Testis (tissue), 2 donors: ENCODE results near the gene TAX1BP1.

Experiments used
- POLR2A ChIP-seq: fragments of 450-650 bp; IDR thresholded peaks from one replicate; pipeline ENCODE4 v1.6.1; 2017; ENCODE audit warnings: antibody characterized with exemption, mild to moderate bottlenecking, moderate library complexity
- TF ChIP-seq, protein P1 (sequence below), 3 experiments: fragments of 450-650 bp in 2 of 3; fragments of 200-600 bp in 1 of 3; sonication (generic) in 1 of 3; IDR thresholded peaks; one replicate each; pipeline ENCODE4 v1.5.1; 2016 to 2019; ENCODE audit warnings: antibody characterized with exemption in 3 of 3, mild to moderate bottlenecking in 2 of 3, moderate library complexity in 1 of 3

DNA sequence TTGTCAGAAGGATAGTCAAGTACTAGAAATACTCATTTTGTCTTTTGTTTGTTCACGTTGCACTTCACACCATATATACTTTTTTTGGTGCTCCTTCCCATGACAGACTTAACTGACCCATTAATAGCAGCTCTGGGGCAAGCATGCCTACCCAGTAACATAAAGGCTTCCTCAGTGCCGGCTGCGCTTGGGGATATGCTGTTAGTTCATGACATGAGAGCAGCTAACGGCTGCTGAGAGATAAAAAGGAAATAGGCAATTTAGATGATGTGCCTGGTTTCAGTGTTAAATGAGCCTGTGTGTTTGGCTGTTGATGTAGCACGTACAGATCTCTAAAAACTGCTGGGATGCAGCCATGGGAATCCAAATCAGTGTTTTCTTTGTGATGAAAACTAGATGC lies 86.4 kb downstream of the TAX1BP1 start:
- TF ChIP-seq, protein P1, sequence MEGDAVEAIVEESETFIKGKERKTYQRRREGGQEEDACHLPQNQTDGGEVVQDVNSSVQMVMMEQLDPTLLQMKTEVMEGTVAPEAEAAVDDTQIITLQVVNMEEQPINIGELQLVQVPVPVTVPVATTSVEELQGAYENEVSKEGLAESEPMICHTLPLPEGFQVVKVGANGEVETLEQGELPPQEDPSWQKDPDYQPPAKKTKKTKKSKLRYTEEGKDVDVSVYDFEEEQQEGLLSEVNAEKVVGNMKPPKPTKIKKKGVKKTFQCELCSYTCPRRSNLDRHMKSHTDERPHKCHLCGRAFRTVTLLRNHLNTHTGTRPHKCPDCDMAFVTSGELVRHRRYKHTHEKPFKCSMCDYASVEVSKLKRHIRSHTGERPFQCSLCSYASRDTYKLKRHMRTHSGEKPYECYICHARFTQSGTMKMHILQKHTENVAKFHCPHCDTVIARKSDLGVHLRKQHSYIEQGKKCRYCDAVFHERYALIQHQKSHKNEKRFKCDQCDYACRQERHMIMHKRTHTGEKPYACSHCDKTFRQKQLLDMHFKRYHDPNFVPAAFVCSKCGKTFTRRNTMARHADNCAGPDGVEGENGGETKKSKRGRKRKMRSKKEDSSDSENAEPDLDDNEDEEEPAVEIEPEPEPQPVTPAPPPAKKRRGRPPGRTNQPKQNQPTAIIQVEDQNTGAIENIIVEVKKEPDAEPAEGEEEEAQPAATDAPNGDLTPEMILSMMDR (IDR thresholded peaks at IDR 0.05) = no peak
- TF ChIP-seq POLR2A = no peak
